K562 (cell line): ENCODE measurements around the gene TMEM185B. TPM values are rescaled to one million over a fixed set of nuclear protein-coding genes. Genes with fewer than 3 reads are reported as not detected.

Experiments used
- C11orf30 ChIP-seq: fragments of 450-650 bp; IDR thresholded peaks from 2 replicates; pipeline ENCODE4 v1.6.1; 2016; ENCODE audit warnings: low read depth, mild to moderate bottlenecking
- CBX2 ChIP-seq: fragments of 200-600 bp; sonication (generic); IDR thresholded peaks from one replicate; pipeline ENCODE4 v1.6.1; 2012; ENCODE audit warnings: mild to moderate bottlenecking, low read length, inconsistent platforms; ENCODE audit not compliant: insufficient read depth, poor library complexity, severe bottlenecking
- DDX20 ChIP-seq: fragments of 450-650 bp; IDR thresholded peaks from 2 replicates; pipeline ENCODE4 v1.6.1; 2016; ENCODE audit warnings: missing genetic modification characterization, low read depth, mild to moderate bottlenecking, missing compliant biosample characterization, moderate library complexity
- ELK3 ChIP-seq: fragments of 450-650 bp; formaldehyde crosslinking; IDR thresholded peaks from 2 replicates; pipeline ENCODE4 v1.4.0; 2020; ENCODE audit warnings: mild to moderate bottlenecking
- GTF3C2 ChIP-seq: IDR thresholded peaks from 3 replicates; pipeline ENCODE4 v1.6.1; 2011; ENCODE audit warnings: borderline replicate concordance, mild to moderate bottlenecking, moderate library complexity; ENCODE audit not compliant: insufficient read length; ENCODE audit errors: extremely low read depth
- KHSRP ChIP-seq: fragments of 450-650 bp; IDR thresholded peaks from 2 replicates; pipeline ENCODE4 v1.6.1; 2017
- KLF1 ChIP-seq: fragments of 450-650 bp; IDR thresholded peaks from 2 replicates; pipeline ENCODE4 v1.6.1; 2016; ENCODE audit warnings: missing genetic modification characterization, missing compliant biosample characterization
- MED1 ChIP-seq: sonication (generic); formaldehyde crosslinking; IDR thresholded peaks from 2 replicates; pipeline ENCODE4 v1.8.1; 2023; ENCODE audit warnings: missing genetic modification reagents, borderline replicate concordance
- NEUROD1 ChIP-seq: fragments of 150-350 bp; IDR thresholded peaks from 2 replicates; pipeline ENCODE4 v1.6.1; 2014; ENCODE audit warnings: borderline replicate concordance, low read length, low read depth; ENCODE audit not compliant: partially characterized antibody
- TAF1 ChIP-seq: IDR thresholded peaks from 2 replicates; pipeline ENCODE4 v1.6.1; 2011; ENCODE audit warnings: mild to moderate bottlenecking, low read length, moderate library complexity; ENCODE audit not compliant: insufficient read depth, control insufficient read depth, severe bottlenecking; ENCODE audit errors: extremely low read depth
- ZNF431 ChIP-seq: sonication (generic); formaldehyde crosslinking; IDR thresholded peaks from 2 replicates; pipeline ENCODE4 v1.8.0; 2022; ENCODE audit warnings: mild to moderate bottlenecking, missing genetic modification reagents
- polyA plus RNA-seq, 8 experiments: library from polyadenylated mRNA; depleted of rRNA in 4 of 8; stranded (reverse) in 5 of 8; unstranded in 3 of 8; fragments of >200 nt; fragmentation: Nextera tagmentation in 2 of 8; fragmentation: Illumina TruSeq in 1 of 8; extraction: Ambion mirVana in 2 of 8; extraction: Trizol in 1 of 8; gene quantifications; 2 replicates each; pipeline versions ENCODE4 v1.2.1 to v1.2.3, GENCODE V29; 2011 to 2014; ENCODE audit warnings: inconsistent platforms in 1 of 8, missing spikeins in 1 of 8
- total RNA-seq, 7 experiments: library from RNA; depleted of rRNA in 6 of 7; stranded (reverse); fragments of >200 nt in 6 of 7; fragmentation: Illumina TruSeq in 2 of 7; extraction: Trizol in 2 of 7; gene quantifications; 2 replicates each; pipeline versions ENCODE4 v1.2.1 to v1.2.3, GENCODE V29; 2011 to 2021; ENCODE audit warnings: low replicate concordance in 1 of 7

Gene TMEM185B
- total and polyA plus RNA-seq, 9 of the 15 experiments (the other 6 are each of a cell fraction or from before 2014, with no cell fraction given) = 2.9 to 28.2 (median 11.5) TPM

- TF ChIP-seq GTF3C2 = no peak
- TF ChIP-seq KHSRP = no peak
- no peak for TF ChIP-seq KLF1 (tag)
- no peak for TF ChIP-seq ELK3 (CRISPR knock-in tag)
- peak; percentile 37 for TF ChIP-seq TAF1
- no peak for TF ChIP-seq CBX2
- TF ChIP-seq MED1 = no peak
- TF ChIP-seq DDX20 (tag) = no peak
- peak; percentile 57 for TF ChIP-seq NEUROD1
- TF ChIP-seq C11orf30 = no peak
- no peak for TF ChIP-seq ZNF431 (CRISPR knock-in tag)
Observed at GRCh38 chr2:120252225-120253020, 29.2 kb upstream of the TMEM185B start, which contains the start of gene RALB (continued).
